ENCODE measurements around the gene VWA1.

- TF ChIP-seq POLR2AphosphoS5 (IDR thresholded peaks at IDR 0.05) (no peak), CTCF (IDR thresholded peaks at IDR 0.05) (no peak), POLR2A (IDR thresholded peaks at IDR 0.05) (no peak)
Measured at GRCh38 chr1:1491601-1492000, 56.1 kb downstream of the VWA1 start.
